Renal cortex interstitium (tissue), 11 donors: ENCODE data around the gene SMURF1. TPM values are rescaled to one million over a fixed set of nuclear protein-coding genes. Genes with fewer than 3 reads are reported as not detected.

Source experiments
- DNase-seq, 11 donors: peaks; one replicate each; pipeline ENCODE4 v3.0.0-alpha.2; 2013; ENCODE audit warnings: low read depth in 9 of 11, low spot score in 4 of 11; ENCODE audit errors: extremely low read depth in 1 of 11
- polyA plus RNA-seq, 3 donors: library from polyadenylated mRNA; unstranded; fragments of 120-200 nt; gene quantifications; one replicate each; pipeline ENCODE4 v1.2.1, GENCODE V29; 2013; ENCODE audit not compliant: insufficient read length in 3 of 3

Gene SMURF1
- polyA plus RNA-seq, 3 donors, result 15.1 to 17.9 (median 15.9) TPM

GRCh38 chr7:98982686-98983085, 161.2 kb downstream of the SMURF1 start:
- no peak for DNase-seq

- DNase-seq, result no peak
Observed at GRCh38 chr7:98981701-98982100, 162.2 kb downstream of the SMURF1 start.

- DNase-seq, result no peak
Observed at GRCh38 chr7:98978672-98979071, 165.2 kb downstream of the SMURF1 start.

Other genes starting within 250 kb of the SMURF1 start
- gene KPNA7, start 64.0 kb upstream of the SMURF1 start, polyA plus RNA-seq, result not detected
- gene MYH16, start 128.7 kb upstream of the SMURF1 start, polyA plus RNA-seq, result under 1 TPM in 2 of 3 donors, not detected in 1; 0.01 to 0.17 TPM
- gene ARPC1A, start 181.8 kb upstream of the SMURF1 start, polyA plus RNA-seq, result 100 to 1,000 TPM; 101 to 114 (median 109) TPM
- gene ARPC1B, start 230.6 kb upstream of the SMURF1 start, polyA plus RNA-seq, result 10 to 100 TPM; 24.2 to 44.8 (median 35.4) TPM